Erythroblast (primary cell): Measurements from ENCODE around the gene MGST1.

Experiments
- GATA1 ChIP-seq: IDR thresholded peaks from 2 replicates; pipeline ENCODE4 v1.6.1; 2011; ENCODE audit warnings: low read depth, mild to moderate bottlenecking, control low read depth, low read length, moderate library complexity
- POLR2A ChIP-seq: IDR thresholded peaks from 2 replicates; pipeline ENCODE4 v1.6.1; 2011; ENCODE audit warnings: mild to moderate bottlenecking, low read length

DNA sequence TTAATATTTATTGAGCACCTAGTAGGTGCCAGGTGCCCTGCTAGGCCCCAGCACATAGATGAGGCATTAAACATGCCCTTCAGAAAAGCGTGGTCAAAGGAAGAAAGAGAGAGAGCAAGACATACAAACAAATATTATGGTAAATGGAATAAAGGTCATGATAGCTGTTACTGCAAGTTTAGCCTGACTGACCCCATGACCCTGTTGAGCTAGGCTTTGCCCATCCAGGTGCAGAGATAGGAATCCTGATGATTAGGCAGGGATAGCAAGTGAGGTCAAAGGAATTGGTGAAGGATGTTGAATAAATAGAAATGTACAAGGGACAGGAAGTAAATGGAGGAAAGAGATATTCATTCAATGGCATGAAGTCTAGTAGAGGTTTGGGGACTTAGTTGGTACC lies 36.5 kb upstream of the MGST1 start:
- TF ChIP-seq POLR2A (no peak), GATA1 (no peak)
